DMS114 treated with DMSO at 0.1 percent for 48 hours (cell line): ENCODE measurements around the gene PLCG2.
"Not testable (repeated sequence)": the region's sequence is repeated elsewhere in the genome, so short reads cannot be mapped to it uniquely, and the experiment has no call there.

Experiments used
- DNase-seq: peaks from one replicate; lab custom pipeline; 2025; ENCODE audit not compliant: unreplicated experiment; lab: John Stamatoyannopoulos, UW

PLCG2 gene

GRCh38 chr16:81987706-81988105 is 208.6 kb downstream of the PLCG2 start:
- DNase-seq: no peak

GRCh38 chr16:81992859-81993258 is 213.8 kb downstream of the PLCG2 start:
- DNase-seq: no peak

GRCh38 chr16:81994485-81994884 is 215.4 kb downstream of the PLCG2 start:
- DNase-seq: no peak

DNA sequence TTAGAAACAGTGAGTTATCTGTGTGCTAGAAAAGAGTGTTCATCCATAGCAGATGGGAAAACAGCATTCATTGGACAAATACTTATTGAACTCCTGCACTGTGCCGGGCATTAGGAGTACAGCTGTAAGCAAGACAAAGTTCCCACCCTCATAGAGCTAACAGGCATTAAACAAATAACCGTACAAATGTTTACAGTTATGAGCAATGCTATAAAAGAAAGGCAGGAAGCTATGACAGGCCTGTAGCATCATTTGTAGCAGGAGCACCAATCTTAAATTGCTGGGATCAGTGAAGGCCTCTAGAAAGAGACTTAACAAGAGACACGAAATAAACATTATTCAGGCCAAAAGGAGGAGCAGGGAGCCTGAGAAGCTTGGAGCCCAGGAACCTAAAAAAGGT is 216.6 kb downstream of the PLCG2 start:
- no peak for DNase-seq

GRCh38 chr16:81996664-81997509 is 217.8 kb downstream of the PLCG2 start:
- DNase-seq: peak; percentile 12

- DNase-seq: no peak
These were observed 218.6 kb downstream of the PLCG2 start for GRCh38 chr16:81997738-81998137.

DNA sequence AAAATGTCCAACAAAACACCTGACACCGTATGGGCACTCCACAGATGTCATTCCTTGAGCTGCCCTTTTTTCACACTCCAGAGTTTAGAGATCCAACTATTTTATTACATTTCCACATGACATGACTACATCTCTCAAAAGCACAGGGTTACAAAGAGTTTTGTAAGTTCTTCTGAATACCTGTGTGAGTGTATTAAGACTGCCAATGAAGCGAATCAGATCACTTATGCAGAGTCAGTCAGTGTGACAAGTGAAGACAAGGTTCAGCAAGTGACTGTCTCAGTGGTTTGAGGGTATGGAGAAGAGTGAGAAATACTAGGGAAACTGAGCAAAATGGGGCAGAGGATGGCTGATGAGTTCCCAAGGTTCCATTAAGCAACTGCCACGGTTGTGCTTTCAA is 223.7 kb downstream of the PLCG2 start:
- DNase-seq: no peak

DNA sequence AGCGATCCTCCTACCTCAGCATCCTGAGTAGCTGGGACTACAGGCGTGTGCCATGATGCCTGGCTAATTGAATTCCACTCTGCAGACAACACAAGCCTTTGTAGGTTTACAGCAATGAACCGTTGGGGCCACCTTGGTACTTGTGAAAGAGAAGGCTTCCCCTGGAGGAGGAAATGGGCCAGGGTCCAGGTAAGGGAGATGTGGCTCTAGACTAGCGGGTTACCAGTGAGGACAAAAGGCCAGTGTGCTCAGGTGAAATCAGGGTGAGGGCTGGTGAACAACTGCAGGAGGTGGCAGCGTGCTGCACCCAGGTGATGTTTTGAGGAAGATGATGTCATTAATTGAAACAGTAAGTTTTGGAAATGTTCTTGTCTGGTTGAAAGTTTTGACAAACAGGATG is 225.5 kb downstream of the PLCG2 start:
- no peak for DNase-seq

GRCh38 chr16:82005027-82005830 is 226.1 kb downstream of the PLCG2 start:
- no peak for DNase-seq

- no peak for DNase-seq
These were observed 226.9 kb downstream of the PLCG2 start for GRCh38 chr16:82006036-82006435.

GRCh38 chr16:82007189-82007588 is 228.1 kb downstream of the PLCG2 start:
- no peak for DNase-seq

DNA sequence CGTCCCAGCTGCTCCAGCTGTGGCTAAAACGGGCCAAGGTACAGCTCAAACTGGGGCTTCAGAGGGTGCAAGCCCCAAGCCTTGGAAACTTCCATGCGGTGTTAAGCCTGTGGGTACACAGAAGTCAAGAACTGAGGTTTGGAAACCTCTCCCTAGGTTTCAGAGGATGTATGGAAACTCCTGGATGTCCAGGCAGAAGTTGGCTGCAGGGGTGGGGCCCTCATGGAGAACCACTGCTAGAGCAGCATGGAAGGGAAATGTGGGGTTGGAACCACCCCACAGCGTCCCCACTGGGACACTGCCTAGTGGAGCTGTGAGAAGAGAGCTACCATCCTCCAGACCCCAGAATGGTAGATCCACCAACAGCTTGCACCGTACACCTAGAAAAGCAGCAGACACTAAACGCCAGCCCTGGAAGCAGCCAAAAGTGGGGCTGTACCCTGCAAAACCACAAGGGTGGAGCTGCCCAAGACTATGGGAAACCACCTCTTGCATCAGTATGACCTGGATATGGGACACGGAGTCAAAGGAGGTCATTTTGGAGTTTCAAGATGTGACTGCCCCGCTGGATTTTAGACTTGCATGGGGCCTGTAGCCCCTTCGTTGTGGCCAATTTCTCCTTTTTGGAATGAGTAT is 230.0 kb downstream of the PLCG2 start:
- no peak for DNase-seq

GRCh38 chr16:82009789-82010188 is 230.7 kb downstream of the PLCG2 start:
- not testable (repeated sequence) for DNase-seq

- DNase-seq: no peak
These were observed 231.6 kb downstream of the PLCG2 start for GRCh38 chr16:82010649-82011048.

GRCh38 chr16:82011199-82011641 is 232.1 kb downstream of the PLCG2 start, which contains the start of gene SDR42E1:
TSS of gene SDR42E1 (minus strand) at chr16:82011470. CDS start at chr16:82000858, 10,612 bp downstream.
- DNase-seq: no peak
